HG03521 (cell line): Measurements from ENCODE around the gene BAIAP2.
"Not testable (repeated sequence)": the region's sequence is repeated elsewhere in the genome, so short reads cannot be mapped to it uniquely, and the experiment has no call there.

Source experiments
- ATAC-seq: cut with Tn5 transposase; IDR thresholded peaks from one replicate; pipeline ENCODE4 v1.9.1; 2021; ENCODE audit warnings: mild to moderate bottlenecking, moderate library complexity; ENCODE audit not compliant: unreplicated experiment

Gene BAIAP2

DNA sequence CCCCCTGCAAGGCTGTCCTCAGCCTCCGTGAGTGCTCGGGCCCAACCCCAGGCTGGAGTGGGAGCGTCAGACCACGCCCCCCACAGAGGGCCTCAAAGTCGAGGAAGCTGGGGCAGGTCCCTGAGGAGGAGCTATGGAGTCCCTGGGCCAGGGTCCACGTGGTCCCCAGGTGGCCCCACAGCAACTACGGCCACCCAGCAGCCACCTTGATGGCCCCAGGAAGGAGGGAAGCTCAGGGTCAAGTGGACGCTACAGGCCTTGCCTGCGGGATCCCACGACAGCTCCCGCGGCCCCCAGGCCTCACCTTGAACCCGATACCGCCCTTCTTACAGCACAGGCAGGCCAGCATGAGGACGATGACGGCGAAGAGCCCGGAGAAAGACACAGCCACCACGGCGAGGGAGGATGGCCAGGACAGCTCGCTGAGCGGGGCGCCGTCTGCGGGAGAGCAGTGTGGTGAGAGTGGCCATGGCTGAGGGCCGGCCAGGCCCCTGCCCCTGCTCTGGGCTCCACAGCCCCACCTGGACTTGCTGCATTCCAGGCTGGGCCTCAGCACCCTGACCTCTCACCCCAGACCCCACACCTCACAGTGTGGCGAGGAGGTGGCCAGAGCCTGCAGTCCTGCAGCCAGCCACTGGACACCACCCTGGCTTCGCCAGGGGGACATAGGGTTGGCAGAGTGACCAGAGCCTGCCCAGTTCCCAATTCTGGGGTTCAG, 99.3 kb downstream of the BAIAP2 start:
- no peak for ATAC-seq

DNA sequence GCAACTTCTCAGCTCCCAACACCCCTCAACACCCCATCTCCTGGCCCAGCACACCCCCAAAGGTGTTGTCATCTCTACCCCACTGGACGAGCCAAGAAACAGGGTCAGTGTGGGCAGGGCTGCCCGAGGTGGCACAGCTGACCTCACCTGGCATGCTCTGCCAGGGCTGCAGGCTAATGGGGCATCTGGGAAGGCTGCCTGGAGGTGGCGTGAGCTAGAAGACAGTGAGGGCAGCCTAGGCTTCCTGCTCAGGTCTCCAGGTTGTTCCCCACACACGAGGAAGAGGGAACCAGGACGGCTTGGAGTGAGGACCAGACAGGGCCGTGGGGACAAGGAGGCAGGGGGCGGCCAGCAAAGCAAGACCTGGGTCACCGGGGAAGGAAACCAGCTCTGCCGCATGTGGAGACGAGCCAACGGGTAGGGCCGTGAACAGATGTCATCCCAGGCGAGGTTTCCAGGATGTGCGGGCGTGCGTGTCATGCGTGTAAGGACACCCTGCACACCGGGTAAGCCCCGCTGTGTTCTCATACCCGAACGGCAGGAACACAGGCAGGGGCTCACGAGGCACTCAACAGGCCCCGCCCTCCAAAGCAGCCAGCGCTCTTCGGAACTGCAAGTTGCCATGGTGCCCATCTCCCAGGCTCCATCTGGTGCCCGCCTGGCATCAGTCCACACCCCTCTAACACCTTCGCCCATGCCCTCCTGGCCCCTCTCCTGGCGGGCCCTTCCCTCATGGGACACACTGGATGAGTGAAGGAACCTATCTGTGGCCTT, 100.7 kb downstream of the BAIAP2 start:
- ATAC-seq, result no peak

DNA sequence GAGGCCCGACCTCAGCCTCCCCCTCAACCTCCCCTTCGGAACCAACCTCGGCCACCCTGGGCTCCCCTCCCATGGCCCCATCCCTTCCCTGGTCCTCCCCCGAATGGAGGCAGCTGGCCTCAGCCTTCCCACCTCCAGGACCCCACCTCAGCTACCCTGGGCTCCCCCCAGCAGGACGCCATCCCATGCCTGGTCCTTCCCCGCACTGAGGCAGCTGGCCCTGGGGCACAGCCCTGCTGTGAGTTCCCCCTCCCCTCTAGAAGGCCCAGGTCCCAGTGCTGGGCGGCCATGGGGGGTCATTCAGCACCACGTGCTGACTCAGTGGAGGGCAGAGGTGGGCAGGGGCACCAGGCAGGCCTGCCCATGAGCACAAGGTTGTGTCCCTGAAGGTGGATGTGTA, 101.4 kb downstream of the BAIAP2 start:
- ATAC-seq, result no peak

DNA sequence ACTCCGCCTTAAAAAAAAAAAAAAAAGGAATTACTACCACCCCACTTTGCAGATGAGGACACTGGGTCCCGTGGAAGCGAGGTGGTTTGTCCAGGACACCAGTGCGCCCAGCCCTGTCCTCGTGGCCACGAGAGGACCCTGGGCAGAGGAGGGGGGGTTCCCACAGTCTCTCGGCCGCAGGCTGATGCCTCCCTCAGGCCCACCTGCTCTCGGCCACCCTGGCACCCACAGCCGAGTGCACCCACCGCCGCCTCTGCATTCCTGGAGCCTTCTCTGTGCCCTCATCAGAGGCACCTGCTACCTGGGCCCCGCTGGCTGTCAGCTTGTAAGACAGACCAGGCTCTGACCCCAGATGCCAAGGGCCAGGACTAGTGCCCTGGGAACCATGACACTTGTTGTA, 102.3 kb downstream of the BAIAP2 start:
- no peak for ATAC-seq

DNA sequence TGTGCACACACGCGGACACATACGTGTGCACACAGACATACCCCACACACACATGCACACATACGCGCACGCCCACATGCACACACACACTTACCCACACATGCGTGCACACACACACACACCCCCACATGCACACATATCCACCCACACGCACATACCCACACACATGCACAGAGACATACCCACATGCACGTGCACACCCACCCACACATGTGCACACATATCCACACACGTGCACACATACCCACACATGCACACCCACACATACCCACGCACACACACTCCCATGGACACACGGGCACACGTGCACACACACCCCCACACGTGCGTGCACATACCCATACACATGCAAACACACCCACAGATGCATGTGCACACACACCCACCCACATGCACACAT, 103.1 kb downstream of the BAIAP2 start:
- no peak for ATAC-seq

DNA sequence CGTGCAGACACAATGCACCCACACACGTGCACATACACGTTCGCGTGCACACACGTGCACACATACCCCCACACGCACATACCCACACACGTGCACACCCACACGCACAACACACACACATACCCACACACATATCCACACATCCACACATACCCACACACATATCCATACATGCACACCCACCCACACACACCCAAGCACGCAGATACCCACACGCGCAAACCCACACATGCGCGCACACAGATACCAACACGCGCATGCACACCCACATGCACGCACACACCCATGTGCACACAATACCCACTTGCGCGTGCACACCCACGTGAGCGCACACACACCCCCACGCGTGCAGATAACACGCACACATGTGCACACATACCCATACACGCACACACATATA, 103.5 kb downstream of the BAIAP2 start:
- no peak for ATAC-seq

DNA sequence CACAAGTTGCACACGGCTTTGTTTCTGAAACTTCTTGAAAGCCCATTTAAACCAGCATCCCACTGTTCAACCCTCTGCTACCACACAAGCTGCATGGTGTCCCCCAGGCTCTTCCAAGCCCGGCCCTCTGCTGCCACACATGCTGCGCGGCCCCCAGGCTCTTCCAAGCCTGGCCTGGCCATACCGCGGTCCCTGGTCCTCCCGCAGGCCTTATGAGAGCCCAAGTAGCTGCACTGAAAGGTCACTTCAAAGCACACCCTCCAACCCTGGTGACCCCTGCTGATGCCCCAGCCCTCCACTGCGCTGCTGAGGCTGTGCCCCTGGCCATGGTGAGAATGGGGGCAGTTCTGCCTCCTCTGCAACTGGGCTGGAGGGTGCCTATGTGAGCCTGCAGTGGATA, 104.5 kb downstream of the BAIAP2 start:
- no peak for ATAC-seq

DNA sequence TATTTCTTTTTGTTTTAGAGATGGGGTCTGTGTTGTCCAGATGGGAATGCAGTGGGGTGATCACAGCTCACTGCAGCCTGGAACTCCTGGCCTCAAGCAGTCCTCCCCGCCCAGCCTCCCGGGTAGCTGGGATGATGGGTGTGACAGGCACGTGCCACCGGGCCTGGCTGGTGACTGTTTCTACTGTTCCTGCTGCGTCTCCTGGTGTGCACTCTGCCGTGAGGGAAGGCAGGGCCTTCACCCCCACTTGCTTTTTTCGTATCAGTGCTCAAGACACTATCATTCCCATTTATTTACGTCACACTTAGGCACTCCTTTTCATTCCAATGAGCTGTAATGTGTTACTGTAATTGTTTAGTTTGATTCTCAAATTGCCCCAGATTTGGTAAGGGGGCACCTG, 105.1 kb downstream of the BAIAP2 start:
- no peak for ATAC-seq

DNA sequence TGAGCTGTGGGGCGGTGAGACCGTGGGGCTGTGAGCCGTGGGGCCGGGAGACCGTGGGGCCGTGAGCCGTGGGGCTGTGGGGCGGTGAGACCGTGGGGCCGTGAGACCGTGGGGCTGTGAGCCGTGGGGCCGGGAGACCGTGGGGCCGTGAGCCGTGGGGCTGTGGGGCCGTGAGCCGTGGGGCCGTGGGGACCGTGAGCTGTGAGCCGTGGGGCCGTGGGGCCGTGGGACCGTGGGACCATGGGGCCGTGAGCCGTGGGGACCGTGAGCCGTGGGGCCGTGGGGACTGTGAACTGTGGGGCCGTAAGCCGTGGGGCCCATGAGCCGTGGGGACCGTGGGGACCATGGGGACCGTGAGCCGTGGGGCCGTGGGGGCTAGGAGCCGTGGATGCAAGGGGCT, 105.7 kb downstream of the BAIAP2 start:
- ATAC-seq, result no peak

DNA sequence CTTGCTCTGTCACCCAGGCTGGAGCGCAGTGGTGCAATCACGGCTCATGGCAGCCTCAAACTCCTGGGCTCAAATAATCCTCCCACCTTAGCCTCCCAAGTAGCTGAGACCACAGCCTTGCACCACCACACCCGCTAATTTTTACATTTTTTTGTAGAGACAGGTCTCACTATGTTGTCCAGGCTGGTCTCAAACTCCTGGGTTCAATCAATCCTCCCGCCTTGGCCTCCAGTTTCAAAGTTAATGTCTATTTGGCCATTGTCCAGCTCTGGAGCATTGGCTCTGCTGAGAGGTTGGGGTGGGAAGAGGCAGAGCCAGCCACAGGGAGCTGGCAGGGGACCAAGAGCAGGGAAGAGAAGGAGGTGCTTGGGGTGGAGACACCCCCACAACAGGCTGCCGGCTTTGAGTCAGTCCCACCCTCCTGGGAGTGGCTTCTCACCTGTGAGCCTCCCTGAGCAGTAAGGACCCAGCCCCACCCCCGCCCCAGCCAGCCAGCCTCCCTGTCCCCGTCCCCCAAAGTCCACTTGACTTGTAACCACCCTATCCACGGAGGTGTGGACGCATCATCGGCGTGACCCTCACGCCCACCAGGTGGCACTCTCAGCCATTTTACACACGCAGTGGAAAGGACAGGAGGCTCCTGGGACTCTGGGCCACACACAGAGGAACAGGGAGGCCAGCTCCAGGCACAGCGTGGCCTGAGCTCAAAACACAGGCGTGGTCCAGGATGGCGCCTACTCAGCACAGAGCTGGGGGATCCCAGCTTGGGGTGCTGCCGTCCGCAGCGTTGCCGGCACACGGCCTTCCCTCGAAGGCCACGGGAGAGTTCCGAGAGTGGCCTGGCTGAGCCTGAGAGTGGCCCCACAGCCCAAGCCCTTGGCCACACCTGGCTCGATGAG, 107.6 kb downstream of the BAIAP2 start:
- no peak for ATAC-seq

DNA sequence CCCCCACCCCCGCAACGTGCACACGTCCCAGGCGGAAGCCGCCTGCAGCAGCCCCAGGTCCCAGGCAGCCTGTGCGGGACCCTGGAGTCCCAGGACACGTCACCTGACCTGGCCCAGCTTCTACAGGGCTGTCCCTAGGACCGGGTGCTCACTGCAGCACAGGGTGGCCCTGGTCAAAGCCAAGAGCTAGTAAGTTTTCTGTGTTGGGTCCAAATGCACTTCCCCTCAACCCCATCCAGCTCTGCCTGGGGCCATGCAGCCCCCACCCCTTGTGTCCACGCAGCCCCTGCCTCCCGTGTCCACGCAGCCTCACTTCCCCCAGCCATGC, 108.2 kb downstream of the BAIAP2 start:
- ATAC-seq, result no peak

DNA sequence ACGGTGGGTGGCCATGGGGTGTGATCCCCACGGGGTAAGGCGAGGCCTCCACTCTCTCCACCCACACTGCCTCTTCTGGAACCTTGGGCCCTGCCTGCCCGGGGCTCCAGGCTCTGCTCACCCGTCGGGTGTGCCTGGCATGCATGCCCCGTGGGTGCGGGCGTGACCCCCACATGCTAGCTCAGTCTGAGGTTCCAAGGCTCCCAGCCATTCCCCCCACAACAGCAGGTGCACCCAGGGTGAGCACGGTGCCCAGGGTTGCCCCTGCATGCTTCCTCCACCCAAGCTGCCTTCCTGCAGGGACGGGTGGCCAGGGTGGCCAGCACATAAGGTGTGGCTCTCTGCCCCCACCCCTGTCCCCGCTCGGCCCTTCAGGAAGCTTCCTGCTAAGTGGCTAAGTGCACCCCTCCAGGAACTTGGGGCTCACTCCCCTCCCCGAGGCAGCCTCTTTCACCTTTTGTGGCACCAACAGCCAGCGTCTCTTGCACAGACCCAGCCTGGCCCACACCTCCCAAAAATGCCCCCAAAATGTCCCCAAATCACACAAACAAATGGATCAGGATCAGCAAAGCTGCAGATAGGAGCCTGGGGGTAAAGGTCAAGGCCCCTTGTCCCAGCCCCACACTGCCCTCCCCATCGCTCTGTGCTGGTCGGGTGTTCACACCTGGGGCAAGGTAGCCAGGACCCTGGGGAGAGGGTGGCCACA, 108.9 kb downstream of the BAIAP2 start:
- ATAC-seq, result no peak

DNA sequence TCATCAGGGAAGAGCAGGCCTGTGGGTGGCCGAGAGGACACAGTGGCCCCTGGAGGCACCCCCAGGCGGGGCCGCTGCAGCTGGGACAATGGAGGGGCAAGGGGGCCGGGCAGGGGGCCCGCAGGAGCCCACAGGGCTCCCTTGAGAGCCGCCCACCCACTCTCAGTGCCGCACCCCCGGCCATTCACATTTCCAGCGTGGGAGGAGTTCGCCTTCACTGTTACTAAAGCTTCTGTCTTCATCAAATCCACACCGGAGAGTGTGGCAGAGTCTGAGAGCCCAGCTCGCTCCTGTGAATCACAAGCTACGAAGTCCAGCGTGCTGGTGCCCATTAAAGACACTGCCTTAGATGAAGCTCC, 109.5 kb downstream of the BAIAP2 start:
- ATAC-seq, result no peak

DNA sequence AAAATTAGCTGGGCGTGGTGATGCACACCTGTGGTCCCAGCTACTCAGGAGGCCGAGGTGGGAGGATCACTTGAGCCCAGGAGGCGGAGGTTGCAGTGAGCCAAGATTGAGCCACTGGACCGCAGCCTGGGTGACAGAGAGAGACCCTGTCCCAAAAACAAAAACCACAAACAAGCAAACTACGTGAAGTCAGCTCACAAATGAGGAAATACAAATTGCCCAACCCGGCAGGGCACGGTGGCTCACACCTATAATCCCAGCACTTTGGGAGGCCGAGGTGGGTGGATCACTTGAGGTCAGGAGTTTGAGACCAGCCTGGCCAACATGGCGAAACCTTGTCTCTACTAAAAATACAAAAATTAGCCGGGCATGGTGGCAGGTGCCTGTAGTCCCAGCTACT, 111.3 kb downstream of the BAIAP2 start:
- not testable (repeated sequence) for ATAC-seq

DNA sequence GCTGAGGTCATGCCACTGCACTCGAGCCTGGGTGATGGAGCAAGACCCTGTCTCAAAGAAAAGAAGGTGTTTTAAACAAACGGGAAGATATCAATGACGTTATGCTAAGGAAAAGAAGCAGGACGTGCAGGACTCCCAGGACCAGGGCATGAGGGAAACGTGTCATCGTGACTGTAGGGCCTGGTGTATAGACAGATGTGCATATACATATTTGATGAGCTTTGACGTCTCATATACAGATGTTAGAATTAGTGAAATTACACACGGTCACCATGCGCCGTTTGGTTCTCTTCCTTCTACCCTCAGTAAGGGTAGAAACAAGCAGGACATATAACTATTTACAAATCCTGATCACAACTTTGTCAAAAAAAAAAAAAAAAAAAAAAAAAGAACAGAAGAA, 112.8 kb downstream of the BAIAP2 start:
- no peak for ATAC-seq

DNA sequence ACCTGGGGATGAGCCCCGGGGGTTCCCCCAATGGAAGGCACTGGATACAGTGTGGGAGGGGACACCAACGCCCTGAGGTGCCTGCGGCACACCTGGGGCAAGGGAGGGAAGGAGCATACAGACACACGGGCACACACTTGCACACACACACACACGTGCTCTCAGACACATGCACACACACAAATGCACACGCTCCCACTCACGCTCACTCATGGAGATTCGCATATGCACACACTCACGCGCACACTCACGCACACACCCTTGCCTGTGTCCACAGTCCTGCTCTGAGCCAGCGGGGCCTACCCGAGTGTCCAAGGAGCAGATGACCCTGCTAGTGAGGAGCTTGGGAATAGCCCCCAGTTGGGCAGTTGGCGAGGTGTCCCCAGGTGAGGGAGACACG, 113.6 kb downstream of the BAIAP2 start:
- no peak for ATAC-seq

DNA sequence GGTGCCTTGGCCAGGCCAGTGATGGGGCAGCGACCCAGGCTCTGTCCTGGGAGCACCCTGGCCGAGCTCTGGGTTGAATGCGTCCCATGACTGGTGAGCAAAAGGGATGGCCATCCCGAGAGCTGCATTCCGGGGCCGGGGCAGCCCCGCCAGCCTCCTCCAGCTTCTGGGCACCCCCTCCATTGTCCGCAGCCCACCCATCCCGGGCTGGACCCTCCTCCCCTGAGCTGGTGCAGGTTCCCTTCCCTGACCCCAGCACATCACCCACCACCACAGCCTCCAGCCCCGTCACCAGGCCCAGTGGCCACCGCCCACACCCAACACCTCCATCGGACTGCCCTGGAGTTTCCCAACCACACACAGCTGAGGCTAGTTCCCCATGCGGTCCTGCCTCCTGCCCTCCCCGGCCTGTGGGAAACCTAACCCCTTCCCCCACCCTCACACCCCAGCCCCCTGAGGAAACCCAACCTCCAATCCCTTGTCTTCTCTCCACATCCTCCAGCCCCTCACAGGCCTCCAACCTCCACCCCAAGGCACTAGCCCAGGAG, 114.1 kb downstream of the BAIAP2 start:
- no peak for ATAC-seq

DNA sequence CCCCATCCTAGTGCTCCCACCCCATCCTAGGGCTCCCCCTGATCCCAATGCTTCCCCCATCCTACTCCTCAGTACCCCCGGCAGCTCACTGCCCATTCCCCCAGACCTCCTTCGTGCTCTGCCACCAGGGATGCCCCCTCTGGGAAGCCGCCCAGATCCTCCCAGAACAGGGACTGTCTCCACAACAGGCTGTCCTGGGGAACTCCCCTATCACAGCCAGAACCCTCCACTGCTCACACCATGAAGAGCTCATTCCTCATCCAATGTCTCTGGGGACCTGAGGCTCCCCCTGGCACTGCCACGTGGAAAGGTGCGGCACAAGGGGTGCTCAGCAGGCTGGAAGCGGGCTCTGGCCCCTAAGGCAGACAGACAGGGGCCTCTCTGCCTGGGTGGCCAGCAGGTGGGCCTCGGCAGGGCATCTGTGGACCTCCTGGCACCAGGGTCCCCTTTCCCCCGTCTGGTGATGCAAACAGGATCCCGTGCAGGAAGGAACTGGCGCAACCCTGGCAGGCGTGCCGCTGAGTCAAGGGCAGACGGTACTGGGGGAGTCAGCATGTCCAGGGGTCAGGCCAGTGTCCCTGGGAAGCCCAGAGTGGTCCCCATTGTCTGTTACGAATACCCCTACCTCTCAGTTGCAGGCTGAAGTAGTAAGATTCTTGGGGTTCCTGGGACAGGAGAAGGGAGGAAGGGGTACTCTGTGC, 115.6 kb downstream of the BAIAP2 start:
- ATAC-seq, result no peak

DNA sequence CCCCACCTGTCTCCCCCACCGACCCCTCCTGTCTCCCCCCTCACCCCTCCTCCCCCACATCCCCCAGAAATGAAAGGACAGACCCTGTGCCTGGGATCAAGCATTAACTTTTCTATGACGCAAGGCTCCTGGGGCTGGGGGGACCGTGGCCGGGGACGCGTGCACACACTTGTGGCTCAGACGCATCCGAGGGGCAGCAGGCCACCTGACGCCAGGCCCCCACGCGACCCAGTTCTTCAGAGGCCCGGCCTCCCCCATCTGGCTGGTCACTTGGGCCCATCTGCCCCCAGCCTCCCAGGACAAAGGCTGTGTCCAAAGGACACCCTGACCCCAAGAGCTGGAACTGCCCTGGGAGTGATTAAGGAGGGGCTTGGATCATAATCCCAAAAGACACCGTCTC, 116.3 kb downstream of the BAIAP2 start:
- ATAC-seq, result no peak

DNA sequence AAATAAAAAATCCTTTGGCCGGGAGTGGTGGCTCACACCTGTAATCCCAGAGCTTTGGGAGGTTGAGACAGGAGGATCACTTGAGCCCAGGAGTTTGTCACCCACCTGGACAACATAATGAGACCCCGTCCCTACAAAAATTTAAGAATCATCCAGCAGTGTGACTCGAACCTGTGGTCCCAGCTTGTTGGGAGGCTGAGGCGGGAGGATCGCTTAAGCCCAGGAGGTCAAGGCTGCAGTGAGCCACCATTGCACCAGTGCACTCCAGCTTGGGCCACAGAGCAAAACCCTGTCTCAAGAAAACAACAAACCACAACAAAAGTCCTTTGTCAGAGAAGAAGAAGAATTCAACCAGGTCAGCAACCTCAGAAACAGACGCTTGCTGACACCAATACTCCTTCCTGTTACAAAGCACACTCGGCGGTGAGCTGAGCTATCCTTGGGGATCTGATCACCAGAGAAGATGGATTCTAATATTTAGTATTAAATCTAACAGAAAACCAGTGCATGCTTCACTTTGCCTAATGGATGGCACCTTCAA, 117.4 kb downstream of the BAIAP2 start:
- no peak for ATAC-seq
